GM18505 (cell line): Measurements from ENCODE around the gene TIMELESS.
A peak's percentile ranks its signal among the peaks of the same experiment; 100 is the strongest.
"Not testable (repeated sequence)": the region's sequence is repeated elsewhere in the genome, so short reads cannot be mapped to it uniquely, and the experiment has no call there.

Source experiments
- ATAC-seq: cut with Tn5 transposase; IDR thresholded peaks from one replicate; pipeline ENCODE4 v1.9.1; 2021; ENCODE audit not compliant: unreplicated experiment
- POLR2A ChIP-seq: IDR thresholded peaks from 4 replicates; pipeline ENCODE4 v1.6.1; 2011; ENCODE audit warnings: borderline replicate concordance; ENCODE audit not compliant: insufficient read depth, insufficient read length; ENCODE audit errors: extremely low read depth

The TIMELESS gene, protein sequence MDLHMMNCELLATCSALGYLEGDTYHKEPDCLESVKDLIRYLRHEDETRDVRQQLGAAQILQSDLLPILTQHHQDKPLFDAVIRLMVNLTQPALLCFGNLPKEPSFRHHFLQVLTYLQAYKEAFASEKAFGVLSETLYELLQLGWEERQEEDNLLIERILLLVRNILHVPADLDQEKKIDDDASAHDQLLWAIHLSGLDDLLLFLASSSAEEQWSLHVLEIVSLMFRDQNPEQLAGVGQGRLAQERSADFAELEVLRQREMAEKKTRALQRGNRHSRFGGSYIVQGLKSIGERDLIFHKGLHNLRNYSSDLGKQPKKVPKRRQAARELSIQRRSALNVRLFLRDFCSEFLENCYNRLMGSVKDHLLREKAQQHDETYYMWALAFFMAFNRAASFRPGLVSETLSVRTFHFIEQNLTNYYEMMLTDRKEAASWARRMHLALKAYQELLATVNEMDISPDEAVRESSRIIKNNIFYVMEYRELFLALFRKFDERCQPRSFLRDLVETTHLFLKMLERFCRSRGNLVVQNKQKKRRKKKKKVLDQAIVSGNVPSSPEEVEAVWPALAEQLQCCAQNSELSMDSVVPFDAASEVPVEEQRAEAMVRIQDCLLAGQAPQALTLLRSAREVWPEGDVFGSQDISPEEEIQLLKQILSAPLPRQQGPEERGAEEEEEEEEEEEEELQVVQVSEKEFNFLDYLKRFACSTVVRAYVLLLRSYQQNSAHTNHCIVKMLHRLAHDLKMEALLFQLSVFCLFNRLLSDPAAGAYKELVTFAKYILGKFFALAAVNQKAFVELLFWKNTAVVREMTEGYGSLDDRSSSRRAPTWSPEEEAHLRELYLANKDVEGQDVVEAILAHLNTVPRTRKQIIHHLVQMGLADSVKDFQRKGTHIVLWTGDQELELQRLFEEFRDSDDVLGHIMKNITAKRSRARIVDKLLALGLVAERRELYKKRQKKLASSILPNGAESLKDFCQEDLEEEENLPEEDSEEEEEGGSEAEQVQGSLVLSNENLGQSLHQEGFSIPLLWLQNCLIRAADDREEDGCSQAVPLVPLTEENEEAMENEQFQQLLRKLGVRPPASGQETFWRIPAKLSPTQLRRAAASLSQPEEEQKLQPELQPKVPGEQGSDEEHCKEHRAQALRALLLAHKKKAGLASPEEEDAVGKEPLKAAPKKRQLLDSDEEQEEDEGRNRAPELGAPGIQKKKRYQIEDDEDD

DNA sequence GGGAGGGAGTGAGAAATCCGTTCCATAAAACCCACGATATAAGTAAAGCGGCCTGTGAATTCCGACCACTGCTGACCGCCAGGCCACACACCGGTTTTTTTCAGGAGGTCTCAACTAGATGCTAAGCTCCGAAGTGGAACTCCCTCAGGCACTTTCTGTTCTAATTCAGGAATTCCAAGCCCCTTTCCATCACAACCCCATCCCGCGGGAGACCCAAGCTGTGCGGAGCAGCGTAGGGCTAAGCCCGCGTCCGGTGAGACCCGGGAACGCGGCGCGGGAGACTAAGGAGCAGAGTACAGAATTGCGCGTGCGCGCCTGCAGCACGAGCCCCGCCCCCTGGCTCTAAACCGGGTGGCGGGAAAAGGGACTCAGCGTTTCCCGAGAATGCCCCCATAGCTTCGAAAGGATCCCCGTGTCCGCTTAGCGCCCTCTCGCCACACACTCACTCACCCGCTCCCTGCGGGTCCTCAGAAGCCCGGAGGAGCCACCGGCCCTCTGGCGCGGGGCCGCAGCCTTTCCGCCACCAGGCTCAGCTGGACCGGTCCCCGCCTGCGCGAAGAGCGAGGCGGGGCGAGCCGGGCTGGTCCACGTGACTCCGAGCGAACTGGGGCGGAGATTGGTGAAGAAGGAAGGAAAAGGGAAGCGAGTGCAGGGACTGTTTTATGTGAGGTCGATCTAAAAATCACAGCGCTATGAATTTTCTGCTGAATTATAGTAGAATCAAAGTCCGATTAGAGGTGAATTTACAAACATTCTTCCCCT lies at the start of gene TIMELESS:
TSS of gene TIMELESS (minus strand) at position 567 of the 762 bp plus-strand sequence. CDS start 15,256 bp downstream, outside the sequence.
- peak; percentile 85 for TF ChIP-seq POLR2A
- ATAC-seq, result peak; percentile 97

DNA sequence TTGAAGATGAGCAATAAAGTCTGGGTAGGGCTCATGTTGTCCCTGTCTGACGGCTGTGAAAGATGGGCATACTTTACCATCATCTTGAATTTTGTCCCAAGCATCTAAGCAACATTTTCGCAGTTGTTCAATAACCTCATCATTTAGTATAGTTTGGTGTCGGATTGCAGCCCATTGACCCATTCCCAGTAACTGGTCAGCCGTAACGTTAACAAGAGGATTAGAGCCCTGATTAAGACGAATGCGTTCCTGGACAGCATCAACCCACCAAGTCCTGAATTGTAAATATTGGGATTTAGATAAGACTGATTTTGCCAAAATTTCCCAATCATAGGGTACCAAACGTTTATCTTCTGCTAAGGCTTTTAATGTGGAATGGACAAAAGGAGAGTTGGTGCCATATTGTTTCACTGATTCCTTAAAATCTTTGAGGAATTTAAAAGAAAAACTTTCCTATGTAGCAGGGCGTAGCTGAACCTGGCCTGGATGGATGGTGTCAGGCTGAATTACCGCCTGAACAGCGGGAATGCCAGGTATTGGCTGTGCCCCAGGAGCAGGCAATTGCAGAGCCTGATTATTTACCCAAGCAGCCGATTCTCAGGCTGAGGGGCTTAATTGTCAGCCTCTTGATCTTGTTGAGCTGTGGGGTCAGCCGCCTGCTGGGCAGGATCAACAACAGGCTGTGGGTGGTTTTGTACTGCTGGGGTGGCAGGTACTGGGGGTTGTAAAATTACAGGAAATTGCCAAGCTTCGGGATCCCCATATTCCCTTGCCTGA lies 49.1 kb upstream of the TIMELESS start:
- ATAC-seq, result not testable (repeated sequence)

DNA sequence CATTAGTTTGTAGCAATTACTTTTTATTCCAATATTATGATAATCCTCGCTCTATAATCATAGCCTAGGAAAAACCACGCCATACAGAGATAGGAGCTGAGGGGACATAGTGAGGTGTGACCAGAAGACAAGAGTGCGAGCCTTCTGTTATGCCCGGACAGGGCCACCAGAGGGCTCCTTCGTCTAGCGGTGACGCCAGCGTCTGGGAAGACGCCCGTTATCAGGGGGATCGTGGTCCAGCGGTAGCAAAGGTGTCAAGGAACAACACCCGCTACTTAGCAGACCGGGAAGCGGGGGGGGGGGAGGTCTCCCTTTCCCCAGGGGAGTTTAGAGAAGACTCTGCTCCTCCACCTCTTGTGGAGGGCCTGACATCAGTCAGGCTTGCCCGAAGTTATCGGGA lies 47.5 kb upstream of the TIMELESS start:
- ATAC-seq, result not testable (repeated sequence)

DNA sequence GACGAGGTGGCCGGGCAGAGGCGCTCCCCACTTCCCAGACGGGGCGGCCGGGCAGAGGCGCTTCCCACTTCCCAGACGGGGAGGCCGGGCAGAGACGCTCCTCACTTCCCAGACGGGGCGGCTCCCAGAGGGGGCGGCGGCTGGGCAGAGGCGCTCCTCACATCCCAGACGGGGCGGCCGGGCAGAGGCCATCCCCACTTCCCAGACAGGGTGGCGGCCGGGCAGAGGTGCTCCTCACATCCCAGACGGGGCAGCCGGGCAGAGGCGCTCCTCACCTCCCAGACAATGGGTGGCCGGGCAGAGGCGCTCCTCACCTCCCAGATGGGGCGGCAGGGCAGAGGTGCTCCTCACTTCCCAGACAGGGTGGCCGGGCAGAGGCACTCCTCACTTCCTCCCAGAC lies 45.3 kb upstream of the TIMELESS start:
- not testable (repeated sequence) for ATAC-seq

DNA sequence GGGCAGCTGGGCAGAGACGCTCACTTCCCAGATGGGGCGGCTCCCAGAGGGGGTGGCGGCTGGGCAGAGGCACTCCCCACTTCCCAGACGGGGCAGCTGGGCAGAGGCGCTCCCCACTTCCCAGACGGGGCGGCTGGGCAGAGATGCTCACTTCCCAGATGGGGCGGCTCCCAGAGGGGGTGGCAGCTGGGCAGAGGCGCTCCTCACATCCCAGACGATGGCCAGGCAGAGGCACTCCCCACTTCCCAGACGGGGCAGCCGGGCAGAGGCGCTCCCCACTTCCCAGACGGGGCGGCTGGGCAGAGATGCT lies 44.8 kb upstream of the TIMELESS start:
- ATAC-seq, result not testable (repeated sequence)

DNA sequence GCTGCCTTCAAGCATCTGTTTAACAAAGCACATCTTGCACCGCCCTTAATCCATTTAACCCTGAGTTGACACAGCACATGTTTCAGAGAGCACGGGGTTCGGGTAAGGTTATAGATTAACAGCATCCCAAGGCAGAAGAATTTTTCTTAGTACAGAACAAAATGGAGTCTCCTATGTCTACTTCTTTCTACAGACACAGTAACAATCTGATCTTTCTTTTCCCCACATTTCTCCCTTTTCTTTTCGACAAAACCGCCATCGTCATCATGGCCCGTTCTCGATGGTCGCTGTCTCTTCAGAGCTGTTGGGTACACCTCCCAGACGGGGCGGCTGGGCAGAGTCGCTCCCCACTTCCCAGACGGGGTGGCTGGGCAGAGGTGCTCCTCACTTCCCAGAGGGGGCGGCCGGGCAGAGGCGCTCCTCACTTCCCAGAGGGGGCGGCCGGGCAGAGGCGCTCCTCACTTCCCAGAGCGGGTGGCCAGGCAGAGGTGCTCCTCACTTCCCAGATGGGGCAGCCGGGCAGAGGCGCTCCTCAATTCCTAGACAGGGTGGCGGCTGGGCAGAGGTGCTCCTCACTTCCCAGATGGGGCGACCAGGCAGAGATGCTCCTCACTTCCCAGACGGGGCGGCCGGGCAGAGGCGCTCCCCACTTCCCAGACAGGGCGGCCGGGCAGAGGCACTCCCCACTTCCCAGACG lies 44.3 kb upstream of the TIMELESS start:
- not testable (repeated sequence) for ATAC-seq

DNA sequence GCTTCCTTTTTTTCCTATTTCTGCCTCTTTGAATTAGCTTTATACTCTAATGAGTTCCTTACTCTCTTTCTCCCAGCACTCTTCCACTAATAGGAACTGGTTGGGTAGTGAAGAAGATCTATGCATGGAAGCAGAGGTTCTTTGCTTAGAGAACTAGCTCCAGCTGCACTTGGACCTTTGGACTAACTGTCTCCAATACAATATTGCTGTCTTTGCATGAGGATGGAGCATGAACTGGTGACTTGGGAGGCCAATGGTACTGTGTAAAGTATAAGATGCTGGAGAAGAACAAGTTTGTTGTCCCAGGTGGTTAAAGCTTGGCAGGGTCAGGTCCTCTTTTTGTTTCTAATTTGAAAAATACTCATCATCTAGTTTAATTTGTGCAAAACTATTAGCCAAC lies 41.1 kb upstream of the TIMELESS start:
- ATAC-seq, result no peak
- no peak for TF ChIP-seq POLR2A

DNA sequence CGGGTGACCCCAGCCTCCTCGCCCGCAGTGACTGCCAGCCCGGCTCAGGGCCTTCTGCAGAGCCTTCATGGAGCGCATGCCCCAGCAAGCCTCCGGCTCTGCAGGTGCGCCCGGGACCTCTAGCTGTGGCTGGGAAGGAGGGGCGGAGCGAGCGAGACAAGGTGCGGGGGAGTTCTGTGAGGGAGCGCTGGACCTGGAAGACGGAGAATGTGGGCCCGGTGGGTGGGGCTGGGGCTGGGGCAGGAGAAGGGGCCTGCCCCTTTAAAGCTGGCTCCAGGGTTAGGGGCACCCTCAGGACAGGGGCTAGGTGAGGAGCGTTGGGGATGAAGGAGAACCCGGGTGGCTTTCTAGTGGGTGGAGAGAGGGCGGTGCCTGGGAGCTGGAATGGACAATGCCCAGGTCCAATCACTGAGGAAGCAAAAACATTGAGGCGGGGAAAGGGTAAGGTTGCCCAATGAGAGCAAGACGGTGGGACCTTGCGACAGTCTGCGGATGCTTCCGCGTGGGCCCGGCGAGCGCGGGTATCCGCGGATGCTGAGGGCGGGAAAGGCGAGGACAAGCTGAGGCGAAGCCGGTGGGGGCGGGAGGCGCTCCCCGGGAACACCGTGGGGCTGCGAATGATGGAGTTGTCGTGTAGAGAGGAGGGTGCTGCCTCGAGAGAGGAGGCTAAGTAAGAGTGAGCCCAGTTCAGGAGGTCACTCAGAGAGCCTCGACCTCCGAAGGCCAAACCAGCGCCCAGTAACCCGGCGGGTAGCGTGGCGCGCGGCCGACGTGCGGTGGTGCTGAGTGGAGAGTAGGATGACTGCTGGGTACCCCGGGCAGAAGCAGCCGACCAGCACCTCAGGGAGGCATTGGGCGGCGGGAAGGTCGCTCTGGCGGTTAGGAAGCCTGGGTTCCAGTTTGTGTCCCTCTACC lies 39.1 kb upstream of the TIMELESS start, which contains the start of gene GLS2:
TSS of gene GLS2 (minus strand) at position 121 of the 915 bp plus-strand sequence. CDS start at position 78, 43 bp downstream.
- no peak for TF ChIP-seq POLR2A
- peak; percentile 70 for ATAC-seq

DNA sequence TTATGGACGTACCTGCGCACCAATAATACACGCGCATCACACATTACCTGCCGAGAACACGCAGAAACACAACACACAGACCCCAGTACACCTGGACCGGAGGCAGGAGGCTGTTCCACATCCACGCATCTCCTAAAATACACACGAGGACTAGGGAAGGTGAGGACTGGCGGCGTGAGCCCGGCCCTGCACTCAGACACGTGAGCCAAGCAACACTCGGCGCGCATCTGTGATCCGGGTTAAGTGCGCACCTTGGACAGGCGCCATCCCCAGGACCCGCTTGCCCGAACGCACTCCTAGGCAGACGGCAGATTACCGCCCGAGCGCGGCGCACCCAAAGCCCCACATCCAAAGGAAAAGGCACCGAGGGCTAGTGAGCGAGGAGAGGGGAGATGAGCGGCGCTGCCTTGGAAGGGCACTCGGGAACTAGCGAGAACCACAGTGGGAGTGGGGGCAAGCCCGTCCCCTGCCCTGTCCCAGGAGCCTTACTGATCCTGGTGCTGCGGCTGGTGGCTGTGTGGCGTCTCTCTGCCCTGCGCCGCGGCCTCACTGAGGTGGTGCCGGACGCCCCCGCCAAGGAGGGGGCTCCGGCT lies 38.3 kb upstream of the TIMELESS start:
- peak; percentile 14 for ATAC-seq
- no peak for TF ChIP-seq POLR2A

DNA sequence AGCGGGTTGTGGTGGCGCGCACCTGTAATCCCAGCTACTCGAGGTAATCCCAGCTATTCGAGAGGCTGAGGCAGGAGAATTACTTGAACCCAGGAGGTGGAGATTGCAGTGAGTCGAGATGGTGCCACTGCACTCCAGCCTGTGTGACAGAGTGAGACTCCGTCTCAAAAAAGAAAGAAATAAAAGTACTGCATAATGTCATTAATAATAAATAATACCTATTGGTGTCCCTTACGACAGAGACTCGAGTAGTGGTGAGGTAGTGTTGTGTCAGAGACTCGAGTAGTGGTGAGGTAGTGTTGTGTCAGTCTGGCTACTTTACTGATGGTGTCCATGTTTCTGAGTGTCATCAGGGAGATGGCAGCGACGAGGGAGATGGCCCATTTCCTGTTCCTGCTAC lies 37.5 kb upstream of the TIMELESS start:
- TF ChIP-seq POLR2A, result no peak
- no peak for ATAC-seq

DNA sequence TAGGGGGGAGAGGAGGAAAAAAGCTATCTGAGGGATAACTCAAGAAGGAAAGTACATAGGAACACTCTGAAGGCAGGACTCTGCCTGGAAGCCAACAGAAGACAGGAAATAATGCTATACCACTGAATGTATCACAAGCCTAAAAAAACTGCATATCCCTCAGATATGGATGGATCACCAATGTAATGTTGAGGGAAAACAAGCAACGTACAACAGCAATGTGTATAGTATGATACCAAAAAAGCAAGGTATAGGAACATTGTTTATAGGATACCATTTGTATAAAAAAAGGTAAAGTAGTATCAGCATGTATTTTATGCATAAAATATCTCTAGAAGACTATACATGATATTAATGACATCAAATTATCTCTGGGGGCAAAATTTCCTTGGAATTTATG lies 35.3 kb upstream of the TIMELESS start:
- no peak for TF ChIP-seq POLR2A
- ATAC-seq, result no peak
